Neuron (in vitro differentiated cells): ENCODE measurements around the gene LTB4R2.
A peak's percentile ranks its signal among the peaks of the same experiment; 100 is the strongest.

Experiments
- H2AFZ ChIP-seq: one replicate; pipeline ENCODE4 v1.6.1; 2013; ENCODE audit warnings: low read depth, mild to moderate bottlenecking, inconsistent platforms, low read length, moderate library complexity
- H3K27me3 ChIP-seq: one replicate; pipeline ENCODE4 v1.6.1; 2013; ENCODE audit warnings: low read length; ENCODE audit not compliant: insufficient read depth
- H3K36me3 ChIP-seq: one replicate; pipeline ENCODE4 v1.6.1; 2013; ENCODE audit warnings: low read length; ENCODE audit not compliant: insufficient read depth
- H3K4me1 ChIP-seq: one replicate; pipeline ENCODE4 v1.6.1; 2013; ENCODE audit warnings: low read length; ENCODE audit not compliant: insufficient read depth
- H3K4me3 ChIP-seq: 2 replicates; pipeline ENCODE4 v1.5.1; 2013; ENCODE audit warnings: mild to moderate bottlenecking, low read length, moderate library complexity
- H3K9me3 ChIP-seq: one replicate; pipeline ENCODE4 v1.6.1; 2013; ENCODE audit warnings: low read length

The LTB4R2 gene

DNA sequence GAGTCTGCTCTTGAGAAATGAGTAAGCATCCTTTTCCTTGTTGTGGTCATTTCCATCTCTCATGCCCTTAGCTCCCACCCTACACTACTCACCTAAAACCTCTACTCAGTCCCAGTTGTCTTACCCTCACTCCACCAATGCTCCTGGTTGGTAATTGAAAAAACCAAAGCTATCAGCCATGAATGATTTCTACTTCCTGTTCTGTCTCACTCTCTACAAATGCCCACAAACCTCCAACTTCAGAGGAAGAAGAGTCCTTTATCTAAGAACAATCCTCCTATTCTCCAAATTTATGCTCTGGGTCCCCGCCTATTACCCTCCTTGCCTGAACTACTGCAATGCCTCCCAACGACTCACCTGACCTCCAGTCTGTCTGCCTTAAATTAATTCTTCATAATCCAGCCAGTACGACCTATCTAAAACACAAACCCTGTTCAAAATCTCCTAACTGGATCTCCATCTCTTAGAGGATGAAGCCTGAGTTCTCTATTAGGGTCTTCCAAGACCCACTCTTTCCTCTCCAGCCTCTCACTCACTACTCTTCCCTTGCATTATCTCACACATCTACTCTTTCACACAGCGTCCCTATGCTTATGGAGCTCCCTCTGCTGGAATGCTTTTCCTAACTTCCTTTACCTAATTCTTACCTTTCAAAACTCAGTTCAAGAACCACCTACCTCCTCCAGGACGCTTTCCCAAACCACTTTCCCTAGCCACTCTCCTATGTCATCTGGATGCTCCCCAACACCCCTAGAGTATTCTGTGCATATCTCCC, 12.6 kb upstream of the LTB4R2 start:
- Histone ChIP-seq H3K4me3 (no peak overlapping the region), H3K27me3 (no peaks in the 10 kb centered on the region), H2AFZ (no peak overlapping the region), H3K4me1 (peaks cover 13% of the 10 kb centered on the region), H3K36me3 (peaks cover 20% of the 10 kb centered on the region), H3K9me3 (no peaks in the 10 kb centered on the region)

DNA sequence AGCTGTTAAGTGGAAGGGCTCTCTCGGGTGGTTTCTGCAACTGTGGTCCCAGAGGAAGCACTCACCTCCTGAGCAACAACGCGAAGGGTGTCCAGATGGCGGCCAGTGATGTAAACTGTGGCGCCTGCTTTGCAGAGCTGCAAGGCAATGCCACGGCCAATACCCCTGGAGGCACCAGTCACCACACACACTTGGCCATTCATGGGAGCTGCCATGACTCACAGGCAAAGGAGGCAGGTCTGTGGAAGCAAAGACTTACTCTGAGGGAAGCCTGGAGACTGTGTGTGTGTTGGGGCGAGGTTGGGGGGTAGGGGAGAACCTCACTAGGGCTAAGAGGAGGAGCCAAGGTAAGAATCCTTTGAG, 11.1 kb upstream of the LTB4R2 start:
- Histone ChIP-seq H3K36me3 (peaks cover 30% of the 10 kb centered on the region), H3K27me3 (no peaks in the 10 kb centered on the region), H3K4me1 (peaks cover 13% of the 10 kb centered on the region), H3K9me3 (no peaks in the 10 kb centered on the region), H2AFZ (no peak overlapping the region), H3K4me3 (peak overlapping the region; percentile 86)

DNA sequence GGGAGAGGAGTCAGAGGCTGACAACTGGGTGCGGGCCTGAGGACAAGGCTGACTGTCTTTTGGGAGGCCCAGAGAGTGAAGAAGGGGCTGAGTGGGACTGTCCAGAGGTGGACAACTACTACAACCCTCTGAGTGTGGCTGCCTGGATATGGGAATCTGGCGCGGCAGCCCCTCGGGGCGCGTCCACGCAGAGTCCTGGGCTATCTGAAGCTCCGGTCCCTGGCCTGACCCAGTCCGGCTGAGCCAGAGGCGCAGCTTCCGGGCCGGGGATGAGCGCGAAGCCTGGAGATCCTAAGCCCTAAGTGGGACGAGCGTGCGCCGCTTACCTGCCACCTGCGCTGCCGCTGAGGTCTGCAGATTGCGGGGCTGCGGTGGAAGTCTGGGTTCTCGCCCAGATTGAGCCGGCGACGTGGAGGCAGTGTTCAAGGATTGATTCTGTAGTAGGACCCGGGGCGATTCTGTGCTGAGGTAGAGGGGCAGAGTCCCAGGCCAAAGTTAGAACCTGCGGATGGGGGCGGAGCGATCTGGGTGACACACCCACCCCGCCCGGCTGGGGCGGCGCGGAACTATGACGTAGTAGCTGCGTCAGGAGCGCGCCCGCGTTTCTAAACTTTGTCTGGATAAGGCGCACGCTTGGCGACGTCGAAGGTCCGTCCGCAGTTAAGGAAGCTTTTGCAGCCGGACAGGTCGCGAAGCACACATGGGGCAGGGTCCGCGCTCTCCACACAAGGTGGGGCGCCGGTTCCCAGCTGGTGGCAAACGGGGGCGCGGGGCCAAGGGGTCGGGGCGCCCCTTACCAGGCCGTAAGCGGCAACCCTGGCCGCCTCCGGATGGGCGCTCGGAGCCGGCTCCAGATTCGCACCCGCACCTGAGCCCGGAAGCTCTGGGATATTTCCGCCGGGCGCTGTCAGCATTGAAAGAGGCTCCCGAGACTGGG, 10.4 kb upstream of the LTB4R2 start, which contains the start of the genes DHRS1 and NOP9:
DHRS1 (minus strand) TSS at position 526 of the 937 bp plus-strand sequence. CDS start 674 bp downstream, outside the sequence.
NOP9 (plus strand) TSS at position 596 of the 937 bp plus-strand sequence; CDS start at position 701, 105 bp downstream.
- H2AFZ ChIP-seq: peak within 1 kb of the TSS; percentile 62
- H3K27me3 ChIP-seq: no peaks in the 10 kb centered on the region
- H3K4me1 ChIP-seq: peaks cover 13% of the 10 kb centered on the region
- H3K36me3 ChIP-seq: peaks cover 37% of the 10 kb centered on the region
- peak within 1 kb of the TSS; percentile 86 for H3K4me3 ChIP-seq
- H3K9me3 ChIP-seq: no peaks in the 10 kb centered on the region

DNA sequence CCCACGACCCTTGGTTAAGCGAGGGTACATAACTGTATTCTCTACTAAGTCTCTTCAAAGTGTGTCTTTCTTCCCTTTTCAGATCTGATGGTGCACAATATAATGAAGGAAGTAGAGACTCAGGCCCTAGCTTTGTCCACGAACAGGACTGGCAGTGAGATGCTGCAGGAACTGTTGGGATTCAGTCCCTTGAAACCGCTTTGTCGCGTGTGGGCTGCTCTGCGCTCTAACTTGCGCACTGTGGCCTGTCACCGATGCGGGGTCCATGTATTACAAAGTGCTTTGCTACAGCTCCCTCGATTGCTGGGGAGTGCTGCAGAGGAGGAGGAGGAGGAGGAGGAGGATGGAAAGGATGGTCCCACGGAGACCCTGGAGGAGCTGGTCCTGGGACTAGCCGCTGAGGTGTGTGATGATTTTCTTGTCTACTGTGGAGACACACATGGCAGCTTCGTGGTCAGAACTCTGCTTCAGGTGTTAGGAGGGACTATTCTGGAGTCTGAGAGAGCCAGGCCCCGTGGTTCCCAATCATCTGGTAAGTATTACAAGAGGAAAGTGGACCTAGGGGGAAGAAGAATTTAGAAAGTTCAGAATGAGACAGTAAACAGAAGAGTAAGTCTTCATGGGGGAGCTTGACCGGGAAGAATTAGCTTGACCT, 9.5 kb upstream of the LTB4R2 start:
- peak overlapping the region; percentile 62 for H2AFZ ChIP-seq
- H3K36me3 ChIP-seq: peaks cover 46% of the 10 kb centered on the region
- no peaks in the 10 kb centered on the region for H3K27me3 ChIP-seq
- H3K4me3 ChIP-seq: peak overlapping the region; percentile 86
- peaks cover 13% of the 10 kb centered on the region for H3K4me1 ChIP-seq
- H3K9me3 ChIP-seq: no peaks in the 10 kb centered on the region

DNA sequence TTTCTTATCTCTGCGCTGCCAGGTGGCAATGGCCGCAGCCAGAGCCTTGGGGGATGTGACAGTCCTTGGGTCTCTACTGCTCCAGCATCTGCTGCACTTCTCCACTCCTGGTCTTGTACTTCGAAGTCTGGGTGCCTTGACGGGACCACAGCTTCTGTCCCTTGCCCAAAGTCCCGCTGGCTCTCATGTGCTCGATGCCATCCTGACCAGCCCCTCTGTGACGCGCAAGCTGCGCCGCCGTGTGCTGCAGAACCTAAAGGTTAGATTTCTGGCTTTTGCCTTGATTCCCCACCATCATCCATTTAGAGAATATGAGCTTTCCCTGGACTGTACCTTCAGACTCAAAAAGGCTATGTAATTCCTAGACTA, 5.9 kb upstream of the LTB4R2 start:
- H3K9me3 ChIP-seq: no peaks in the 10 kb centered on the region
- peaks cover 12% of the 10 kb centered on the region for H3K4me1 ChIP-seq
- no peak overlapping the region for H3K4me3 ChIP-seq
- peaks cover 62% of the 10 kb centered on the region for H3K36me3 ChIP-seq
- H3K27me3 ChIP-seq: no peaks in the 10 kb centered on the region
- no peak overlapping the region for H2AFZ ChIP-seq

DNA sequence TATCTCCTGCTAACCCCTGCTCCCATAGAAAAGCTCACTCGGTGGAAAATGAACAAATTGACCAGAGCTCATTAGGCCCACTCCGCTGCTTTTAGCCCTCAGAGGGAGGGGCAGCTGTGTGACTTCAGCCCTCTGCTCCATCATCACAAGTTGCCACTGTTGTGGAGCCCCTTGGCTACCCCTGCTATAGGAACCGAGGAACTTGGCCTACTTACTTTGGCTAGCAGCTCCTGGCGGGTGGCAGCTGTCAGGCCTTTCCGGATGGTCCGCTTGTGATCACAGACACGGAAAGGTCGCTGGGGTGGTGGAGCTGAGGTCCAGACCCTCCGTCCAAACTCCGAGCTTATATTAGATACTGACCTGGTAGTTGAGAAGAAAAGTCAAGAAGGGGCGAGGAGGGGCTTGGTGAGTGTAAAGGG, 2.8 kb upstream of the LTB4R2 start:
- Histone ChIP-seq H3K4me1 (no peaks in the 10 kb centered on the region), H3K27me3 (no peaks in the 10 kb centered on the region), H3K36me3 (peaks cover 64% of the 10 kb centered on the region), H2AFZ (no peak overlapping the region), H3K9me3 (no peaks in the 10 kb centered on the region), H3K4me3 (no peak overlapping the region)

DNA sequence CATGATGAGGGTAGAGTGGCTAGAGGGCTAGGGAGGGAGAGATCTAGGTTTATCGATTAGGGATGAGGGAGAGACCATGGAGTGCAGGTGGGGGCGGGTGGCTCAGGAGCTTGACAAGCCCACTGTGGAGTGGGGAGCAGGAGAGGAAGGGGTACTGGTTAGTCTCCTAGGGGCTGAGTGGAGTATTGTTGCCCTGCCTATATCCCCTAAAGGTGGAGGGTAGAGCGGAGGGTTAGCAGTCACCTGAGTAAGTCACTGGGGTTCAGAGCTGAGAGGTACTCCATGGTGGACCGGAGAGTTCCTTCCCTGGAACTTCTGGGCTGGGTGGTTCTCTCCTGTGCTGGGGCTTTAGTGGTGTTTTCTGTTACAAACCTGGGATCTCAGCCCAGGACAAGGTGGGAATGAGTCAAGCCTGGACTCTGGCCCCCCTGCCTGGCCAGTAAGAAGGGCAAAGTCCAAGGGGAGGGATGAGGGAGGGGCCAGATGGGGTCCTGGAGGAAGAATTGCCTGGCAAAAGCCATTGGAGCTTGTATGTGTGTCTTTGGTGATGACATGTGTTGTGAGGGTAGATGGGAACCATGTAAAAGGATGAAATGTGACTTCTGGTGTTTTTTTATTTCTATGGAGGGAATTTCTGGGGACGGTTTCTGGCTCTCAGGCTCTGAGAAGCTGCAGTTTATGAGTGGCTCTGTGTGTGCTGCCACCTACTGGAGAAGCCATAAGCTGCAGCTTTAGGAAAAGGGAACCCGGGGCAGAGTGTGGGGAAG, 2.2 kb upstream of the LTB4R2 start, which contains the start of gene CIDEB:
CIDEB (minus strand) TSS at position 403 of the 767 bp plus-strand sequence; CDS start at position 284, 119 bp downstream.
- Histone ChIP-seq H3K27me3 (no peaks in the 10 kb centered on the region), H3K36me3 (peaks cover 58% of the 10 kb centered on the region), H3K4me3 (no peak within 1 kb of the TSS), H2AFZ (no peak within 1 kb of the TSS), H3K4me1 (no peaks in the 10 kb centered on the region), H3K9me3 (no peaks in the 10 kb centered on the region)

DNA sequence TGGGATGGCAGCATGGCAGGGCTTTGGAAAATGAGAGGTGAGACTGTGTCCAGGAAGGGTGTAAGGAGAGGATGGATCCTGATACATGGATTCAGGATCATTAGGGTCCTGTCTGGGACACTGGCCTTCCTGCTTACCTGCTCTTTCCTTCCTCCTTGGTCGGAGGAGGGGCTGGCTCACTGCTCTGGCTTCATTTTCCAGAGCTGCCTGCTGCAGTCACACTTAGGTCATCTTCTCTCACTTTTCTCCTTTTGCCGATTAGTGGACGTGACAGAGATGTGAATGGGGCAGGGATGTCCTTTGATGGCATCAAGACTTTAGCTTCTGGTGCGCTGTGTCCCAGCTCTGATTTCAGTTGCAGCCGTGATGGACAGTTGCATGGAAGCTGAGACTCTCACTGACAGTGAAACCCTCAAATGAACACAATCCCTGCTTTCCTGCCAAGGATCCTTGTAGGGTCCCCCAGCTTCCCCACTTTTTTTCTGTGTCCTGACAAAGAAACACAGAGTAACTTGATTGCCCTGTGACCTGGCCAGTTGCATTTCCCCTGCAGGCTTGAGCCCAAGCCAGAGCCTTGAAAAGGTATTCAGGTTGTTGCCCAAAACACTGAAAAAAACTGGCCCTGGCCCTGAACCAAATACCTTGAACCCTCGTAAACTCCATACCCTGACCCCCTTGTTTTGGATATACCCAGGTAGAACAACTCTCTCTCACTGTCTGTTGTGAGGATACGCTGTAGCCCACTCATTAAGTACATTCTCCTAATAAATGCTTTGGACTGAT, 1.4 kb upstream of the LTB4R2 start:
- no peak overlapping the region for H3K4me3 ChIP-seq
- H3K27me3 ChIP-seq: no peaks in the 10 kb centered on the region
- peaks cover 50% of the 10 kb centered on the region for H3K36me3 ChIP-seq
- H3K4me1 ChIP-seq: no peaks in the 10 kb centered on the region
- no peak overlapping the region for H2AFZ ChIP-seq
- H3K9me3 ChIP-seq: no peaks in the 10 kb centered on the region

DNA sequence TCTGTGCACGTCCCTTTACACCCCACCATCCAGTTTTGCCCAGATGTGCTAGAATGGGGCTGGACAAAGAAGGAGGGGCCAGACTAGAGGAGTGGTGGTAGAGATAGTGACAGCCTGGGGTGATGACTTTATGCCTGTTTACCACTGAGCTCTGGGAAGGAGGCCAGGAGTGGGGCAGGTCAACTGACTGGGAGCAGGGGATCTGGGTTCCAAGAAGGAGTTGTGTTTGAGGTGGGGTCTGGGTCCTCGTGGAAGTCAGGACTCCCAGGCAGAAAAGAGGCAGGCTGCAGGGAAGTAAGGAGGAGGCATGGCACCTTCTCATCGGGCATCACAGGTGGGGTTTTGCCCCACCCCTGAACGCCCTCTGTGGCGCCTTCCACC, 315 bp downstream of the LTB4R2 start:
- Histone ChIP-seq H3K4me3 (no peak overlapping the region), H3K36me3 (peaks cover 33% of the 10 kb centered on the region), H3K27me3 (no peaks in the 10 kb centered on the region), H3K9me3 (no peaks in the 10 kb centered on the region), H3K4me1 (no peaks in the 10 kb centered on the region), H2AFZ (no peak overlapping the region)

DNA sequence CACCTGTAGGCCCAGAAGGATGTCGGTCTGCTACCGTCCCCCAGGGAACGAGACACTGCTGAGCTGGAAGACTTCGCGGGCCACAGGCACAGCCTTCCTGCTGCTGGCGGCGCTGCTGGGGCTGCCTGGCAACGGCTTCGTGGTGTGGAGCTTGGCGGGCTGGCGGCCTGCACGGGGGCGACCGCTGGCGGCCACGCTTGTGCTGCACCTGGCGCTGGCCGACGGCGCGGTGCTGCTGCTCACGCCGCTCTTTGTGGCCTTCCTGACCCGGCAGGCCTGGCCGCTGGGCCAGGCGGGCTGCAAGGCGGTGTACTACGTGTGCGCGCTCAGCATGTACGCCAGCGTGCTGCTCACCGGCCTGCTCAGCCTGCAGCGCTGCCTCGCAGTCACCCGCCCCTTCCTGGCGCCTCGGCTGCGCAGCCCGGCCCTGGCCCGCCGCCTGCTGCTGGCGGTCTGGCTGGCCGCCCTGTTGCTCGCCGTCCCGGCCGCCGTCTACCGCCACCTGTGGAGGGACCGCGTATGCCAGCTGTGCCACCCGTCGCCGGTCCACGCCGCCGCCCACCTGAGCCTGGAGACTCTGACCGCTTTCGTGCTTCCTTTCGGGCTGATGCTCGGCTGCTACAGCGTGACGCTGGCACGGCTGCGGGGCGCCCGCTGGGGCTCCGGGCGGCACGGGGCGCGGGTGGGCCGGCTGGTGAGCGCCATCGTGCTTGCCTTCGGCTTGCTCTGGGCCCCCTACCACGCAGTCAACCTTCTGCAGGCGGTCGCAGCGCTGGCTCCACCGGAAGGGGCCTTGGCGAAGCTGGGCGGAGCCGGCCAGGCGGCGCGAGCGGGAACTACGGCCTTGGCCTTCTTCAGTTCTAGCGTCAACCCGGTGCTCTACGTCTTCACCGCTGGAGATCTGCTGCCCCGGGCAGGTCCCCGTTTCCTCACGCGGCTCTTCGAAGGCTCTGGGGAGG, 985 bp downstream of the LTB4R2 start, which contains the start of gene LTB4R:
LTB4R (plus strand) TSS at position 857 of the 959 bp plus-strand sequence. CDS start 4,150 bp downstream, outside the sequence.
- no peak within 1 kb of the TSS for H3K4me3 ChIP-seq
- no peaks in the 10 kb centered on the region for H3K27me3 ChIP-seq
- no peaks in the 10 kb centered on the region for H3K9me3 ChIP-seq
- H3K4me1 ChIP-seq: no peaks in the 10 kb centered on the region
- peaks cover 26% of the 10 kb centered on the region for H3K36me3 ChIP-seq
- H2AFZ ChIP-seq: no peak within 1 kb of the TSS
